Fibroblast of villous mesenchyme (primary cell): ENCODE measurements around the gene ATP2B2. TPM values are rescaled to one million over a fixed set of nuclear protein-coding genes. Genes with fewer than 3 reads are reported as not detected.

Experiments
- DNase-seq: peaks from one replicate; pipeline ENCODE4 v3.0.0-alpha.2; 2010; ENCODE audit warnings: low read depth
- H3K4me3 ChIP-seq: 2 replicates; pipeline ENCODE4 v1.5.1; 2011; ENCODE audit warnings: low read depth, mild to moderate bottlenecking, low read length
- CTCF ChIP-seq: IDR thresholded peaks from 2 replicates; pipeline ENCODE4 v1.5.1; 2012; ENCODE audit warnings: low read depth, mild to moderate bottlenecking, low read length; ENCODE audit not compliant: insufficient read depth
- total RNA-seq: library from RNA; depleted of rRNA; stranded (reverse); fragments of >200 nt; gene quantifications from 2 replicates; pipeline ENCODE4 v1.2.3, GENCODE V29; 2012

Gene ATP2B2
- total RNA-seq, 1 donor = not detected

GRCh38 chr3:10365316-10365715, 140.1 kb downstream of the ATP2B2 start:
- no peak for TF ChIP-seq CTCF
- DNase-seq = no peak
- H3K4me3 ChIP-seq = no peak overlapping the region

- TF ChIP-seq CTCF = no peak
- no peak overlapping the region for H3K4me3 ChIP-seq
- DNase-seq = no peak
Observed at GRCh38 chr3:10364806-10365205, 140.6 kb downstream of the ATP2B2 start.

- H3K4me3 ChIP-seq = no peak overlapping the region
- peak; percentile 23 for DNase-seq
- TF ChIP-seq CTCF = no peak
Observed at GRCh38 chr3:10363935-10364334, 141.5 kb downstream of the ATP2B2 start.

GRCh38 chr3:10361375-10361774, 144.0 kb downstream of the ATP2B2 start:
- DNase-seq = no peak
- no peak for TF ChIP-seq CTCF
- no peak overlapping the region for H3K4me3 ChIP-seq

GRCh38 chr3:10360478-10360877, 144.9 kb downstream of the ATP2B2 start:
- TF ChIP-seq CTCF = no peak
- no peak overlapping the region for H3K4me3 ChIP-seq
- DNase-seq = no peak

- TF ChIP-seq CTCF = no peak
- no peak overlapping the region for H3K4me3 ChIP-seq
- DNase-seq = no peak
Observed at GRCh38 chr3:10359761-10360161, 145.6 kb downstream of the ATP2B2 start.

- DNase-seq = no peak
- TF ChIP-seq CTCF = no peak
- no peak overlapping the region for H3K4me3 ChIP-seq
Observed at GRCh38 chr3:10358309-10358980, 146.9 kb downstream of the ATP2B2 start.
